22Rv1 (cell line): ENCODE measurements around the gene FREM2.

Experiments
- H3K27ac ChIP-seq: fragments of 450-650 bp; 2 replicates; pipeline ENCODE4 v1.5.1; 2017
- CTCF ChIP-seq: fragments of 450-650 bp; IDR thresholded peaks from 2 replicates; pipeline ENCODE4 v1.5.1; 2017; ENCODE audit warnings: mild to moderate bottlenecking
- ZFX ChIP-seq: fragments of 450-650 bp; IDR thresholded peaks from 2 replicates; pipeline ENCODE4 v1.6.1; 2017; ENCODE audit warnings: antibody characterized with exemption, borderline replicate concordance

FREM2 gene

DNA sequence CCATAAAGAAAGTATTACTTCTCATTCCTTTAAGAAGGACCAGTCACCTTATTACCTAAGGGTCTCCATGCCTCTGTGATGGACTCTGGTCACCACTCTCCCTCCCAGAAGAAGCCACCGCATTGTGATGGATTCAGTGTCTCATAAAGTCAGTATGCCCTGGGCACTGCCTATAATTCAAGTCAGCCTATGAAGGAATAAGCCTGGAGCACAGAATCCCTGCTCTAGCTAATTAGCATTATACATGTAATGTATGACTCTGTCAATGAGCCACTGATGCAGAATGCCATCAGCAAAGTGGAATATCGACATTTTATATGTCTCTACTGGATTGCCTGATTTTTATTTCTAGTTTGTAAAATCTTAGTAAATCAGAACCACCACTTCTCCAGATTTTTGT lies 14.9 kb upstream of the FREM2 start:
- TF ChIP-seq ZFX: no peak
- TF ChIP-seq CTCF: no peak
- H3K27ac ChIP-seq: no peak overlapping the region

DNA sequence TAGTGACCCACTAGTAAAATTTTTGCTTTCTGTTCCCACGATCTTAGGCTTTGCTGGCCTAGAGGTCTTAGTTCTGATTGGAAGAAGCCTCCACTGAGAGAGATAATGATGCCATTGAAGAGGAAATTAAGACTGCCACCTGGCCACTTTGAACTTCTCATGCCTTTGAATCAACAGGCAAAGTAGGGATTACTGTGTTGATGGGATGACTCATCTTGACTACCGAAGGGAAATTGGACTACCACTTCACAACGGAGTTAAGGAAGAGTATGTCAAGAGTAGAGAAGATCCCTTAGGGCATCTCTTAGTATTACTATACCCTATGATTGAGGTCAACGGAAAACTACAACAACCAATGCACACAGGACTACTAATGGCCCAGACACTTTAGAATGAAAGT lies 12.7 kb upstream of the FREM2 start:
- TF ChIP-seq CTCF (no peak), ZFX (no peak)

DNA sequence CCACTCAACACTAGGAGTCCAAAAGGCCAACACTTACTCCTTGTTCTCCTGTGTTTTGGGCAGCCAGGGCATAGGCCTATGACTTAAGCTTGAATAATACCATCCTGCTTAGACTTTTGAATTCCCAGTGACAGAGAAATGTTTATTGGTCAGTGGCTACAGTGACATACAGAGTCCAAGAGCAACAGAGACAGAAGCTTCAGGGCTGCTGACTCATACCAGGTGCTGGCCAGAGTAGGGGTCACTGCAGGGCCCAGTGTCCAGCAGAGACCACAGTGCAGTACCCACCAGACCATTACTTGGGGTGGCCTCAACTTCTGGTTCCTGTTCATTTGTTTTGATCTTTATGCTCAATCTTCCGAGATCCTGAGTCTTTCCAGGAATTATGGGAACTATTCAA lies 6.0 kb upstream of the FREM2 start:
- no peak overlapping the region for H3K27ac ChIP-seq
- TF ChIP-seq CTCF (no peak), ZFX (no peak)

More for the DNA sequence above, 12.7 kb upstream of the FREM2 start:
- H3K27ac ChIP-seq: no peak overlapping the region

DNA sequence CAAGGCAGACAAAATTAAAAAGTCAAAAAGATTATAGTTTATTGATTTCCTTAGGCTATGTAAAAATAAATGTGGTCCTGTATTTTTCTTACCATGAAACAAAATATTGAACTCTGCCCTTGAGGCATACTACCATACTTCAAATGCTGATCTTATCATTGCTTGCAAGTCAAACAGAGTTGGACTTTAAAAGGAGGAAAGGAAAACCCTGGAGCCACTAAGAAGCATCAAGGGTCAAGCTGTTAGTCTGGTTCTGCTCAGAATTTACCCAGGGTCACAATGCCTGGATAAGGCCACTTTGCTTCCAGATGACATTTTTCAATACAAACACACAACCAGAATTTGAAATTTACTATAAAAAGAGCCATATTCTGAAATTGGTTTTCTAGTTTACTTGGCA lies 2.2 kb upstream of the FREM2 start:
- no peak for TF ChIP-seq CTCF
- no peak for TF ChIP-seq ZFX
- H3K27ac ChIP-seq: peak overlapping the region; percentile 80; the same call in 1 of the 2 replicates

DNA sequence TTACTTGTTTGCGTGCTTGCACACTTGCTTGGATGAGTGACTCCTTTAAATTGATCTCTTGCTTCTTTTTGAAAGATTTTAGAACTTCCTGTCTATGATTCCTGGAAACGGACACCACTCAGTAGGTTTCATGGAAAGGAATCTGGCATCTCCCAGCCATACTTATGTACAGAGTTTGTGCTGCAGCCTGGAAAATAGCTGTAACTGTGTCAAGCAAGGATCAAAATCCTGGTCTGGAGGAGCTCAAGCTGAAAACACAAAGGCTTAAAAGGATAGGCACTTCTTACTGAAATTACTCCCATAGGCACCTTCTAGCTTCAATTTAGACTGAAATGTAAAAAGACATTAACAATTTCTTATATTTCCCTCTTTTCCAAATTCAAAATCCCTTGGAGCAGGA lies 1.4 kb upstream of the FREM2 start:
- no peak for TF ChIP-seq CTCF
- no peak for TF ChIP-seq ZFX
- H3K27ac ChIP-seq: peak overlapping the region; percentile 80

DNA sequence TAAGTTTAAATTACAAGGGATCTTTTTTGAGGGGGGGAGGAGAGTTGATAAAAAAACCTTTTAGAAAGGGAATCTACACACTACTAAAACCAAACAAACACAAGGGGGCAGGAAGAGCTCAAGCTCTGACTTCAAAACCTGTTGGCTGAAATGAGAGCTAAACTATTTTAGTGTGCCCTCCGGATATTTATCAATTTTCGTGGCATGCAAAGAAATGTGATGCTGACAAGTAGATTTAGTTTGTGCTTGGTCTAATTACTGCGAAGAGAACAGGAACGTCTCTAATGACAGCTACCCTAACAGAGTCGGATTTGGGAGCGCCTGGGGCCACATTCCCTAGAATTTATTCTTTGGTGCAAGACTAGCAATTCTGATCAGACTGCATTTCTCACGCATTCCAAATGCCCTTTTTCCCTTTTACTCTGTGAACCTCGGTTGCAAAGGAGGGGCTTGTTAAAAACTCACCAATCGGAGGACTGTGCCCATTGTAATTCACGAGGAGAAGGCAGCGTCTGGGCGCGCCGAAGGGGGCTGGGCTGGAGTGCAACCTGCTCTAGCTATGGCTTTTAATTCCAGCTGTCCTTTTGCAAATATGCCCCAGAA lies 802 bp upstream of the FREM2 start:
- H3K27ac ChIP-seq: peak overlapping the region; percentile 80
- TF ChIP-seq ZFX (no peak), CTCF (peak; percentile 72)

DNA sequence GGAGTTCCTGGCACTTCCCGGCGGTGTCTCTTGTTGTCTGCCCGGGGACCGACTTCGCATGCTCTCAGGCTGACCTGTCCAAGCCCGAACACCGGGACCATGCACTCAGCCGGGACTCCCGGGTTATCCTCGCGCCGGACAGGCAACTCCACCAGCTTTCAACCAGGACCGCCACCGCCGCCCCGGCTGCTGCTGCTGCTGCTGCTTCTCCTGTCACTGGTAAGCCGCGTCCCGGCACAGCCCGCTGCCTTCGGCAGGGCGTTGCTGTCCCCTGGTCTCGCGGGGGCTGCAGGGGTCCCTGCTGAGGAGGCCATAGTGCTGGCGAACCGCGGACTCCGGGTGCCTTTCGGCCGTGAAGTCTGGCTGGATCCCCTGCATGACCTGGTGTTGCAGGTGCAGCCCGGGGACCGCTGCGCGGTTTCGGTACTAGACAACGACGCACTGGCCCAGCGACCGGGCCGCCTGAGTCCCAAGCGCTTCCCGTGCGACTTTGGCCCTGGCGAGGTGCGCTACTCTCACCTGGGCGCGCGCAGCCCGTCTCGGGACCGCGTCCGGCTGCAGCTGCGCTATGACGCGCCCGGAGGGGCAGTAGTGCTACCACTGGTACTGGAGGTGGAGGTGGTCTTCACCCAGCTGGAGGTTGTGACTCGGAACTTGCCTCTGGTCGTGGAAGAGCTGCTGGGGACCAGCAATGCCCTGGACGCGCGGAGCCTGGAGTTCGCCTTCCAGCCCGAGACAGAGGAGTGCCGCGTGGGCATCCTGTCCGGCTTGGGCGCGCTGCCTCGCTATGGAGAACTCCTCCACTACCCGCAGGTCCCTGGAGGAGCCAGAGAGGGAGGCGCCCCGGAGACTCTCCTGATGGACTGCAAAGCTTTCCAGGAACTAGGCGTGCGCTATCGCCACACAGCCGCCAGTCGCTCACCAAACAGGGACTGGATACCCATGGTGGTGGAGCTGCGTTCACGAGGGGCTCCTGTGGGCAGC lies 661 bp downstream of the FREM2 start:
- H3K27ac ChIP-seq: peak overlapping the region; percentile 80
- no peak for TF ChIP-seq CTCF
- TF ChIP-seq ZFX: no peak
